Omental fat pad (tissue), 4 donors: Measurements from ENCODE around the gene B4GALNT2. TPM values are rescaled to one million over a fixed set of nuclear protein-coding genes. Genes with fewer than 3 reads are reported as not detected.
"Not testable (repeated sequence)": the region's sequence is repeated elsewhere in the genome, so short reads cannot be mapped to it uniquely, and the experiment has no call there.

Experiments used
- ATAC-seq: fragments of 150-250 bp; one replicate; pipeline ENCODE4 v1.9.1; 2016; ENCODE audit warnings: mild to moderate bottlenecking, moderate library complexity; ENCODE audit not compliant: low FRiP score
- DNase-seq: peaks from one replicate; pipeline ENCODE4 v3.0.0-alpha.2; 2019; ENCODE audit warnings: low spot score
- CTCF ChIP-seq, 3 donors: fragments of 450-650 bp; IDR thresholded peaks; one replicate each; pipeline ENCODE4 v1.5.1; 2016 to 2017; ENCODE audit warnings: antibody characterized with exemption in 3 of 3, mild to moderate bottlenecking in 3 of 3, moderate library complexity in 2 of 3
- total RNA-seq, 4 donors: library from RNA; depleted of rRNA; stranded (reverse); fragments of >200 nt; gene quantifications; one replicate each; pipeline ENCODE4 v1.1.0, GENCODE V29; 2016

B4GALNT2 gene
- total RNA-seq, 4 donors from 2014 or later = not detected

GRCh38 chr17:49162866-49163265 is 30.3 kb downstream of the B4GALNT2 start:
- ATAC-seq (no peak), DNase-seq (no peak)
- no peak for TF ChIP-seq CTCF (IDR thresholded peaks at IDR 0.05)

- no peak for ATAC-seq
- DNase-seq = no peak
- no peak for TF ChIP-seq CTCF (IDR thresholded peaks at IDR 0.05)
Observed at GRCh38 chr17:49165143-49165542, 32.6 kb downstream of the B4GALNT2 start.

- TF ChIP-seq CTCF (IDR thresholded peaks at IDR 0.05) = no peak
- no peak for ATAC-seq
- no peak for DNase-seq
Observed at GRCh38 chr17:49168706-49169105, 36.1 kb downstream of the B4GALNT2 start.

- DNase-seq (no peak), ATAC-seq (no peak)
- TF ChIP-seq CTCF (IDR thresholded peaks at IDR 0.05) = no peak
Observed at GRCh38 chr17:49170216-49170615, 37.6 kb downstream of the B4GALNT2 start.

- not testable (repeated sequence) for DNase-seq, ATAC-seq
Observed at GRCh38 chr17:49170711-49171110, 38.1 kb downstream of the B4GALNT2 start.

- not testable (repeated sequence) for DNase-seq
Observed at GRCh38 chr17:49175978-49176377, 43.4 kb downstream of the B4GALNT2 start.

GRCh38 chr17:49180303-49180702 is 47.7 kb downstream of the B4GALNT2 start:
- peak in 1 of 3 donors; percentile 52 for TF ChIP-seq CTCF (IDR thresholded peaks at IDR 0.05)
- ATAC-seq = no peak
- DNase-seq = peak; percentile 58

More at GRCh38 chr17:49175978-49176377, 43.4 kb downstream of the B4GALNT2 start:
- not testable (repeated sequence) for ATAC-seq

GRCh38 chr17:49180998-49181635 is 48.5 kb downstream of the B4GALNT2 start:
- ATAC-seq (no peak), DNase-seq (no peak)
- no peak for TF ChIP-seq CTCF (IDR thresholded peaks at IDR 0.05)
